HG03520 (cell line): ENCODE data around the gene AK4.

Source experiments
- ATAC-seq: cut with Tn5 transposase; IDR thresholded peaks from one replicate; pipeline ENCODE4 v1.9.1; 2021; ENCODE audit warnings: mild to moderate bottlenecking, moderate library complexity; ENCODE audit not compliant: unreplicated experiment

Gene AK4

GRCh38 chr1:65175171-65176055 lies 27.4 kb downstream of the AK4 start:
- ATAC-seq: no peak

- no peak for ATAC-seq
These were observed 28.1 kb downstream of the AK4 start for GRCh38 chr1:65176056-65176450.

- no peak for ATAC-seq
These were observed 28.6 kb downstream of the AK4 start for GRCh38 chr1:65176591-65176990.

- no peak for ATAC-seq
These were observed 29.5 kb downstream of the AK4 start for GRCh38 chr1:65177457-65177856.

GRCh38 chr1:65178235-65178634 lies 30.2 kb downstream of the AK4 start:
- no peak for ATAC-seq

- ATAC-seq: no peak
These were observed 31.1 kb downstream of the AK4 start for GRCh38 chr1:65179148-65179547.

- ATAC-seq: no peak
These were observed 33.0 kb downstream of the AK4 start for GRCh38 chr1:65180977-65181376.

- no peak for ATAC-seq
These were observed 34.8 kb downstream of the AK4 start for GRCh38 chr1:65182658-65183268.

- no peak for ATAC-seq
These were observed 41.6 kb downstream of the AK4 start for GRCh38 chr1:65189576-65190115.

- no peak for ATAC-seq
These were observed 42.2 kb downstream of the AK4 start for GRCh38 chr1:65190229-65190628.

GRCh38 chr1:65193129-65193695 lies 45.2 kb downstream of the AK4 start:
- no peak for ATAC-seq

GRCh38 chr1:65195495-65196417 lies 47.8 kb downstream of the AK4 start:
- ATAC-seq: no peak

- no peak for ATAC-seq
These were observed 48.9 kb downstream of the AK4 start for GRCh38 chr1:65196926-65197325.

GRCh38 chr1:65197636-65198035 lies 49.6 kb downstream of the AK4 start:
- no peak for ATAC-seq

- no peak for ATAC-seq
These were observed 50.1 kb downstream of the AK4 start for GRCh38 chr1:65198096-65198495.

GRCh38 chr1:65200411-65200810 lies 52.4 kb downstream of the AK4 start:
- no peak for ATAC-seq

- no peak for ATAC-seq
These were observed 58.8 kb downstream of the AK4 start for GRCh38 chr1:65206836-65207235.

GRCh38 chr1:65207317-65207716 lies 59.3 kb downstream of the AK4 start:
- peak; percentile 52 for ATAC-seq

GRCh38 chr1:65208563-65208973 lies 60.6 kb downstream of the AK4 start:
- ATAC-seq: no peak

GRCh38 chr1:65209005-65209885 lies 61.2 kb downstream of the AK4 start:
- no peak for ATAC-seq
